ENCODE measurements around the gene CSAD.

CSAD gene

DNA sequence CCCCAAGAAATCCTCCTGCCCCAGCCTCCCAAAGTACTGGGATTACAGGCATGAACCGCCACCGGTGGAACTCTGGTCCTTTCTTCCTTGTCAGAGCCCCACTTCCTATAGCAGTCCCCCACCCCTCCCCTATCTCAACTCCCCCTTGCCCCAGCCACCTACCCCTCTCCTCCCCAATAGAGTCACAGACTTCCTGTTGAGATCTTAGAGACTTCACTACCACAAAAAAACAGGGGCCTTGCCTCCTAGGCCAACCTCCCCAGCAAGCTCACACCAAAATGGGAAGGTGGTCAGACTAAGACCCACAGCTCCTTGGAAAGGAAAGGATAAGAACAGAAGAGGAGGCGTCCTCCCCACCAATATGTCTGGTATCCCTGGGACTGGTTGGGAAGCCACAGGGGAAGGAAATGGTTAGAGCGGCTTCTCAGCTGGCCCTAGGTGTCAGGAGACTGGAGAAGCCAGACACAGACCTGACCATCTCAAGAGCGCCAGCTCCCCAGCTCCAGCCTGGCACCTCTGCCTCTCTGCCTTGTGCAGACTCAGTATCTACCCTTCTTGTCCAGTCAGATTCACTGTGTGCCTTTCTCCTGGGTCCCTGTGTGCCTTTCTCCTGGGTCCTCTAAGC is 17.9 kb upstream of the CSAD start:
- no peak for DNase-seq

DNA sequence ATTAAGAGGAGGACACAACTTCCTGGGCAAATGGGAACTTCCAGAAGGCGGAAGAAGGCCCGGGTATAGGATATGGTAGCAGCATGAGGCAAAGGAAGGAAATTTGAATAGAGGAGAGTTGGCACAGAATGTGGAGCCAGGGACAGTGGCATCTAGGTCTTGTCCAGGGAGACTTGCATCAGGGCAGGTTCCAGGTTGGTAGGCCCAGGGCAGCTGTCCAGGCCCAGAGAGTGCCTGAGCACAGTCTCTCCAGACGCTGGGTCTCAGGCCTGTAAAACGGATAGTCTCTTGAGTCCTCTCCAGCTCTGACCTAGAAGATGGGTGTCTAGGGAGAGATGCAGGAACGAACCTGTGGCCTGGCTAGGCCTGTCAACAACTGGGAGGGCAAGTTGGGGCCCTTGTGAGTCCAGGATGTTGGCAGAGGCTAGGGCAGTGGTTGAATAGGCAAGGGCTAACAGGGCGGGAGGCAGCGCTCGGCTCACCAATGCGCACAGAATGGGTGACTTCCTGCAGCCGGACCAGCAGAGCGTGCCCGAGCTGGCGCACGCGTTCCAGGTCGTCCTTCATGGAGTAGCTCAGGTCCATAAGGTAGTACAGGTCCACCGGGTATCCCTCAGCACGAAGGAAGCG is 16.4 kb upstream of the CSAD start:
- no peak for DNase-seq

DNA sequence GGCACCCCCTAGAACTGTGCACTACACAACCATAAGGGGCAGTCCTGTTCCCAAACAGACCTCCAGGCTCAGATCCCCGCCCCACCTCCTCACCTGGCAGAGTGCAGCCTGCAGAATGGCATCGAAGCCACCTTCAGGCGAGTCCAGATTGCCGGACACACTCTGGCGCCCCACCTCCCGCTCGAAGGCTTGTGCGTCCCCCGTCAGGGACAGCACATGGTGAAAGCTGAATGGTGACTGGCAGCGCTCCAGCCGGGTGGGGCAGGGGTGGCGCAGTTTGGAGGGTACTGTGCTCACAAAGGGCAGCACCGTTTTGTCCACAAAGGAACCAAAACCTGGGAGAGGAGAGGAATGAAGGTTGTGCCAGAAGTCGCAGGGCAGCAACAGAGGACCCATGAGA is 15.8 kb upstream of the CSAD start:
- DNase-seq, result no peak

DNA sequence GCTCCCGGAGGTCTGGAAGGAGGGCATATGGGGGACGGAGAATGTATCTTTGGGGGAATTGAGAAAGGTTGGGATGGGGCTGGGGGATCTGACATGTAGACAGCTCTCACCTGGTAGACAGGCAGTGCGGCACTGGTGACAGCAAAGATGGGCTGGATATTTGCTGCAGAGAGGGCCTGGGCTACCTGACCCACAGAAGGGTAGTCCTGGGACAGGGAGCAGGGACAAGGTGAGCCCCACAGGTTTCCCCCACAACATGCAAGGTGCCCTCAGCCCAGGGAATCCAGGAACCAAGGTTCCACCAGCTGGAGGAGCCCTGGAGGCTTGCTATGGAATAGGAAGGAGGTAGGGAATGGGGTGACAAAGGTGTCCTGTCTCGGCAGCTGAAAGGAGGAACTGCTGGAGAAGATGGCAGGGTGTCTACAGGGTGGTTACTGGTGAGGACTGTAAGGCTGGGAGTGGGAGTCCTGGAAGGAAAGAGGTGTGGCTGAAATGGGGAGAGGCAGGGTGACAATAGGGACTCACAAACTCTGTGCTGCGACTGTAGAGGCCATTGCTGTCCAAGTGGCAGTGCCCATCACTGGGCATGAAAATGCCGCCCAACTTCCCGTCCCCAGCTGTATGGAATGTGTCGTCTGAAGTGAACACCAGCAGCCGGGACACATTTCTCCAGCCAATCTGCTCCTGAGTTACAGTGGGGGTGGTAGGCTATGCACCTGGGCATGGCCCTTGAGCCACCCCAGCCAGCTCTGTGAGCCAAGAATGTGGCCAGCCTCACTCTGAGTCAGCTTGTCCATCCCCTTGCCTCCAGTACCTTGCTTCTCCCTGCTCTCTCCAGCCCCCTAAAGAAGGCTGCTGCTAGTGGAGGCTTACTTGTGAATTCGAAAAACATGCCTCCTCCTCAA is 15.0 kb upstream of the CSAD start:
- DNase-seq, result no peak

DNA sequence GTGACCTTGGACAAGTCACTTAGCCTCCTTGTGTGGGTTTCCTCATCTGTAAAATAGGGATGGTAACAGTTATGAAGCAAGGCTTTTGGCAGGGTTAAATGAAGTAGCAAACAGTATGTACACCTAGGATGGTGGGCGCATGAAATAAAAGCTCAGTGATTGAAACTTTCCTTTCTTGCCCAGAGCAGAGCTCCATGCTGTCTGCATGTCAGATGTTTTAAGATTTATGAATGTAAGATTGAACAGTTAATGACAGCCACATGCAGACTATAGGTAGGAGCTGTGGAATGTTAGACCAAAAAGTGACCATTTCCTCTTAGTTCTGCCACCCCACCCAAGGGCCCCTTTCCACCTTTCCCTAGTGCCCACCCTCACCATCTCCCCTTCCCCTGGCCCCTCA is 14.2 kb upstream of the CSAD start:
- no peak for DNase-seq

DNA sequence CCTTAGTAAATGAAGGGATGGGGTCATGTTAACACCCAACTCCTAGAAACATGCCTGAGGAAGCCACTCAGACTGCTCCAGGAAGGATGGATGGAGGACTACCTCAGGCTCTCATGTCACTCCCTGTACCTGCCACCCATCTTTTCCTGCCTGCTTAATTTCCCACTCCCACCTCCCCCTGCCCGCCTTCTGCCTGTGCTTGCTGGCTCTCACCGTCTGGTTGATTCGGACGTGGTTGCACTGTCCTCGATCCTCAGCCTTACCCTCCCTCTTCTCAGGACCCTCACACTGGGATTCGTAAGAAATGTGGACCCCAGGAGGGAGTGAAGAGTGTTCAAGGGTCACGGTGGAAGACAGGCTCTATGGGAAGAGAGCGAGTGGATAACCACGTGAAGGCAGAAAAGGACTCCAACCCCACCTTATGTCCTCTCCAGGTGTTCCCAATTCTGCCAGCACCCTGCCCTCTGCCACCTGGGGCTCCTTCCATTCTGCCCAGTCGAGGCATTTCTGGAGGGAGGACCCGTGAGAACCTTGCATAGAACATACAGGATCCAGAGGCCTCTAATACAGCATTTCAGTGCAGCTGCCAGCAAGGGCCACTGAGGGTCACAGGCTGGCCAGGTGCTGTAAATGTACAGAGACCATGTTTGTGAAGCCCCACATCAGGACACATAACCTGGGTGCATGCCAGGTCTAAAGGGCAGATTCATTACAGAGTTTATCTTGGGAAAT is 13.4 kb upstream of the CSAD start:
- DNase-seq, result no peak

DNA sequence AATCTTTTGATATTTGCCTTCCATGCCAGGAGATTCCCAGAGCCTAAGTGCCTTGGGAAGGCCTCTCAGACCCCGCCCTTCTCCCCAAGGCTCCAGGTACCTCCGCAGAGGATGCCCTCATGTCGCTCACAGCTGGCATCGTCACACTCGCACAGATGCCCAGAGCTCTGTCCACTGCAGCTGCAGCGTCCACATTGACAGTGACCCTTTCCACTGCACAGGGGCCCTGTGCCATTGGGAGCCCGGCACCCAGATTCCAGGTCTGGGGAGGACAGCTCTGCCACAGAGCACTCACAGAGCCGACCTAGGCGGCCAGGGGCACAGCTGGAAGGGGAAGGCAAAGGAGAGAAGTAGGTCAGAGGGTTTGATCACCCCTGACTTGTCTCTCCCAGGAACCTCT is 12.3 kb upstream of the CSAD start:
- DNase-seq, result no peak

DNA sequence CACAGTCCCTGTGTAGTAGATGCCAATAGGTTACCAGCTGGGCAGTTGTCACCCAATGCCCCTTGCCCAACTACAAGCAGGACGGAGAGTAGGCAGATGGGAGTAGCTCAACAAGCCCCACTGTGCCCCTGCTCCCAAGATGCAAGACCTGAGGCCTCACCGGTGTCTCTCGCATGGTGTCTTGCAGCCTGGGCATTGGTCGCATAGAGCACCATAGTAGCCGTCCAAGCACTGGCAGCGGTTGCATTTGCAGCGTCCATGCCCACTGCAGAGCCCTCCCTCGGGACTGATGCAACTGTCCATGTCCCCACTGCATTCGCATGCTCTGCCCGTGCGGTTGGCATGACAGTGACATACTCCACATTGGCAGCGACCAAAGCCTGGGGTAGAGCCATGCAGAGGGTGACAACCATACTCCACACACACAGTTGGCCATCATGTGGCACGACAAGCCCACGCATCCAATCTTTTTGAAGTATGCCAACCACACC is 11.9 kb upstream of the CSAD start:
- DNase-seq, result no peak

DNA sequence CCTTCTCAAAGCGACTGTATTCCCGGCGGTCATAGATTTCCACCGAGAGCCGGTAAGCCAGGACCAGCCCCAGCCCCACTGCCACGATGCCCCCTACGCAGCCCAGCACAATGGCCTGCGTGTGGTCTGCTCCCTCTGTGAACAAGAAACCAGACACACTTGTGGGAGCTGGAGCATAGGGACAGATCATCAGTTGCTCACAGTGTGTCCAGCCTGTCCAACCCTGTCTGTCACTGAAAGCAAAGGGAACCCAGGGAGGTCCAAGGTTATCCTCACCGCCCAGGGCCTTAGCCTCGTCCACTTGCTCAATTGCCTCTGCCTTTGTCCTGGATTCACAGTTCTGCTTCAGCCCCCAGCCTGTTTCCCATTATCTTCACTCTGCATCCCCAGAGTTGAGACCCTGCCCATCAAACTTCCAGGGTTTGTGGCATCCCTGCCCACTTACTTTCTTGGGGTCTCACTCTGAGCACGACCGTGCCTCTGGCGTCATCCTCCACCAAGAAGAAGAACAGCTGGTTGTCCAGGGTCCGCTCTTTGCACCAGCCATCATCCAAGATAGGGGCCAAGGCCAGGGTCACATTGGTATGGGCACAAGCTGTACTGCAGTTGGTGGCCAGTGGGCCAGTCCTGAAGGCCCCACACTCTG is 11.3 kb upstream of the CSAD start:
- DNase-seq, result no peak

DNA sequence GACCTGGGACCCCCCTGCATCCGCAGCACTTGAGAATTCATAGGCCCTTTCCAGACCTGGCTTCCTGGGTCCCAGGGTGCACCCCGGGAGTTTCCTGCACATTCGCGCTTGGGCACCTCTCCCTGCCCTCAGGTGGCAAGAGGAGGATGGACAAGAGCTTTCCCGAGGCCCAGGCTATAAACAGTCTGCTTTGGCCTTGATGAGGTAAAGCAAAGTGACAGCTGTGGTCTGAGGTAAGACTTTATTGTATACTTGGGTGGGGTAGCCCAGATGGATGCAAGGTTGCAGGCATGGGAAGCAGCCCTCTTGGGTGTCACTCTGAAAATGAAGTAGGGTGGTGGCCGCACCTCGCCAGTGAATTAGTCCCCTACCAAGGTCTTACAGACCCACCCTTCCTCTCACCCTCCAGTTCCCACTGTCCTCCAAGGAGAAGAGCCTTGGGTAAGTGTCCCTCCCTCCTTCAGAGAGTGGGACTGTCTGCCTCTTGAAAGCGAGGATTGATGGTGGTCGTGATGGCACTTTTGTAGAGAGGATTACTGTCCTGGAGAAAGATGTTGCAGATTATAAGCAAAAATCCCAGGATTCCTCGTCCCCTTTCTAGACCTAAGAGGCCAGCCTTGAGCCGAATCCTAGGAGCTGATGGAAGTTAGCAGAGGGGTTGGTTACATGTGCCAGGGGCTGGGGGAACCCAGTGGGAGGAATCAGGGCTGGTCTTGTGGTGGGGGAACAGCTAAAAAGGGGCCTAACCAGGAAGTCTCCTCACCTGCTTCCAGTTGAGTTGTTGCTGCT is 10.6 kb upstream of the CSAD start:
- no peak for DNase-seq

DNA sequence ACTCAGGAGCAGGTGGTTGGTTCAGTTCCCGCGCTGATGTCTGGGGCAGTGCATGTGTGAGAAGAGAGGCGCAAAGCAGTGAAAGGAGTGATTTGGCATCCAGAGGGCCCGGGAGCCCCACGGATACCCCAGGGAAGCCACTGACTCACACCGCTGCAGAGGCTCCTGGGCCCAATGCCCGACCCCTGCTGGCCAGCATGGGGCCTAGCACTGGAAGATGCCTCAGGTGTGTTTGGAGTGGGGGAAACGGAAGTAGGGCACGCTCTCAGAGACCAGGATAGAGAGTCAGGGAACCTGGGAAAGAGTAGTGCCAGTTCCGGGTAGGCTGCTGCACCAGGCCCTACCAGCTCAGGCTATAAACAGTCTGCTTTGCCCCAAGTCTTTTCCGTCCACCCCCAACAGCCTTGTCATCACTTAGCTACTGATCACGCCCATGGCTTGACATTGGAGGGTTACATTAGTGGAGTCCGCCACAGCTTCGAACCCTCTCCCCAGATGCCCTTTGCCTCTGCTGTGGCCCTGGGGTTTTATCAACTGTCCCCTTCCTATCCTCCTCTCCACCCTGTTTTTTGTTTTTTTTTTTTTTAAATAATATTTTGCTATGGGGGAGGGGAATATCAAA is 9.5 kb upstream of the CSAD start:
- DNase-seq, result no peak

DNA sequence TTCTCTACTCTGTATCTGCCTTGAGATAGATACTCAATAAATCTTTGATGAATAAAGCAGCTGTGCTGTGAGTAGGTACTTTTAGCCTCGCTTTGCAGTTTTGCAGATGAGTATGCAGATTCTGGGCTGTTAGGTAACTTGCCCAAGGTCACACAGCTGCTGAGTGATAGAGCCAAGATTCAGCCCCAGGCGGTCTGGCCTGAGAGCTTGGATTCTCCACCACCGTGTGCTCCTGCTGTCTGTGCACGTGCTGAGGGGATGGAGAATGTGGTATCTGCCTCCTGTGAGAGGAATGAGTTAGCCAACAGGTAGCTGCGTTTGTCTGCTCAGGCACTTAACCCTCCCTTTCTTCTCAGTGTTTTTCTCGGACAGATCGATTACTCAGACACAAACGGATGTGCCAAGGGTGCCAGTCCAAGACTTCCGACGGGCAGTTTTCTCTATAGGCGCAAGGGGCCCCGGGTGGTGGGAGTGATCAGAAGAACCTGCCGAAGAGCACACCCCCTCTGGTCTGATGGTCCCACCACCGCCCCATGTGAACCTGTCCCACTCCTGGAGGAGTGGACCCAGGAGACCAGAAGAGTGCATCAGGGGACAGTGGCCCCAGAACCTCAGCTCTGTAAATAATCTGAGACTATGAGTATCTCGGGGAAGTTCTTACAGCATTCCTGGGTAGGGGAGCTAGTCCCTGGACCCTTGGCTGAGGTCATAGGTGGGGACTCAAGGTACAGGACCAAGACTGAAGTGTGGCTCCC is 6.6 kb upstream of the CSAD start:
- no peak for DNase-seq

DNA sequence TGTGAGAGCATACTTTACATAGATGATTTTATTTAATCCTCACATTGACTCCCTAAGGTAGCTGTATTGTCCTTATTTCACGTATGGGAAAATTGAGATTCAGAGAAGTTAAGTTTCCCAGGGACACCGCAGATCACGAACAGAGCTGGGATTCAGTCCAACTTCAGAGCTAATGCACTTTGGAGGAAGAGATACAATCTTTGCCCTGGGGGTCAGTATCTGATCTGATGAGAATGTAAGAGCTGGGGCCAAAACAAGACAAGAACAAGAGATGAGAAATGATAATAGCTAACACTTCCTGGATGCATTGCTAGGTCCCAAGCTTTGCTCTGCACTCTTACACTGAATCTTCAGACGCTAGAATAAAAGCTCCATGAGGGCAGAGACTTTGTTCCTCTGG is 6.0 kb upstream of the CSAD start:
- DNase-seq, result no peak

DNA sequence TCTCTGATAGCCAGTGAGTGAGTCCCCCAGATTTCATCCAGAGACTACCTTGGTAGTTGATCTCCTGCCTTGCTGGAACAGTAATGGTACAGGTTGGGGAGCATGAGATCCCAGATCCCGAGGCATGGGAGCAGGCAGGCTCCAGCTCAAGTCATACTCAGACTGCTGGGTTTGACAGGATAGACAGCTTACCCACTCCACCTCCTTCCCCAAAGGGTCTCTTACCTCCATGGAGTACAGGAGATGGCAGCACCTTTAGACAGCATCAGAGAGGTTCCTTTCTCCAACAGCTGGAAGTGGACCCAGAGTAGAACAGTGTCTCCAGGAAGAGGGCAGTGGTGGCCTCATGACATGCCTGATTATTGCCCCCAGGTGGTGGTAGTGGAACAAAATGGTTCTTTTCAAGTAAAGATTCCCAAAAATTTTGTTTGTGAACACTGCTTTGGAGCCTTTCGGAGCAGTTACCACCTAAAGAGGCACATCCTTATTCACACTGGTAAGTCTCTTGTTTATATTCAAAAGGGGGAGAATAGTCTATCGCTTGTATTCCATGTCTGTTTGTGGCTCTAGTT is 4.9 kb upstream of the CSAD start:
- no peak for DNase-seq

DNA sequence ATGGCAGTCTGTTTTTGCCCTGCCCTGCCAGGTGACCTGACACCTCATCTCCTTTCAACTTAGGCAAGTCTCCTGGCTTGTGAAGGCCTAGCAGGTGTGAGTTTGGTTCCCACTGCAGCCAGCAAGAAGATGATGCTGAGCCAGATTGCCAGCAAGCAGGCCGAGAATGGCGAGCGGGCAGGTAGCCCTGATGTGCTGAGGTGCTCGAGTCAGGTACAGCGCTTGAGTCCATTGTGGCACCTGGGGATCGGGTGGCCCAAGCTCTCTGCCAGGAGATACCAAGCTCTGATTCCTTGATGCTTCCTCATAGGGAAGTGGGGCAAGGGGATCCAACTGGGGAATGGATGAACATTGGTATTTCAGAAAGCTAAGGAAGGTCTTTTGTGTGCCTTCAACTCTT is 4.1 kb upstream of the CSAD start:
- no peak for DNase-seq

DNA sequence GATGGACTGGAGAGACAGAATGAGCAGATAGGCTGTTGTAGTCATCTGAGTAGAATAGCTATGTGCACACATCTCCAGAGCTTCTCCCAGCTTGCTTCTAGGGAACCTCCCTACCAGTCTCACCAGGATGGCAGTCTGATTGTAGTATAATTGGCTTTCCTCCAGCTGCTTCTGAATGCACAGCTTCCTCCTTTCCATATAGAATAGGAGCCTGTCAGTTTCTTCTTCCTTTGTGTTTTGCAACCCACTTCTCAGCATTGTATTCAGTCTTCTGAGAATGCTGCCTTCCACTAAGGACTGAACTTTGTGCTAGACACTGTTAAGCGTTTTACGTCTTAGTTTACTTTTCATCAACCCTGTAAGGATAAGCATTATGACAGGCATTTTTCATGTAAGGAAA is 2.2 kb upstream of the CSAD start:
- DNase-seq, result no peak

DNA sequence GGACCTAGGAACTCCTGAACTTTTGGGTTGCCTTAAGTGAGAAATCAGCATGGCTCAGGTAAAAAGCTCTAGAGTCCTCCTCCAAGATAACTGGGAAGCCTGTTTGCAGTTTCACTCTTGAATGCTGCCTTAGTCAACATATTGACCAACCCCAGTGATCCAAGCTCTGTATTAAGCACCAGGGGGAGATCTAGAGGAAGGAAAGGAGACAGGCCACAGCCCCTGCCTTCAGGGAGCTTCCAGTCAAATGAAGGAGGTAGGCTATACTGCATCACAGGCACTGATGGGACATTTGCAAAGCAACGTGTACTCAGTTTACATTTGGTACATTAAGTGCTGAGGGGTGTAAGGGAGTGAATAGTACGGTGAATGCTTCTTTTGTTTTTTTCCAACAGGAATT is 1.2 kb upstream of the CSAD start:
- no peak for DNase-seq

DNA sequence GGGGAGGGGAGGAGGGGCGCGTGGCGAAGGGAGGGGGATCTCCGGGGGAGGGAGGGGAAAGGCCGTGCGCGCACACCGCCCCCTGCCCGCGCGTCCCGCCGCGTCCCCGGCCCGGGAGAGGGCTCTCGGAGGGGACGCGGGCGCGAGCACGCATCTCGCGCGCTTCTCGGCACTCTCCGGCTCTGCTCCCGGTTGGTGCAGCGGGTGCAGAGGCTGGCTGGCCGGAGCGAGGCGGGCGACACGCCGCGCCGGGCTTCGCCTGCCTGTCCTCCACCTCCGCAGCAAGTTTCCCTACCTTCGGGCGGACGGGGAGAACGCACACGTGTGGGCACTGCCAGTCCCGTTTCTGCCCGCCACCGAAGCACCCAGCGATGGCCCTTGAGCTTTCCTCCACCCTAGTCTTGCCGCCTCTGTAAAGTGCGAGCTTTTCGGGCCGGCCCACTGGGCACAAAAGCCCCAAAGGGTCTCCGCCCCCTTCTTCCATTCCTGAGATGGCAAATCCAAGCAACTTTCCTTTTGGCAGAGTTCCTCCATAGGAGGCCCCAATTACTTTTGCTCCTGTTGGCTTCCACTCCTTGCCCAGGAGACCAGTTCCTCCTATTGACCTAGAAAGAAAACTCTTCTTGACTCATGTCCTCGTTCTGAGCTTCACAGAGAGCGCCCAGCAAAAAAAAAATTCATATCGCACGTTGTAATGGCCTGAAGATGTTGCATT is 363 bp upstream of the CSAD start:
- DNase-seq, result peak; percentile 63 to 88

DNA sequence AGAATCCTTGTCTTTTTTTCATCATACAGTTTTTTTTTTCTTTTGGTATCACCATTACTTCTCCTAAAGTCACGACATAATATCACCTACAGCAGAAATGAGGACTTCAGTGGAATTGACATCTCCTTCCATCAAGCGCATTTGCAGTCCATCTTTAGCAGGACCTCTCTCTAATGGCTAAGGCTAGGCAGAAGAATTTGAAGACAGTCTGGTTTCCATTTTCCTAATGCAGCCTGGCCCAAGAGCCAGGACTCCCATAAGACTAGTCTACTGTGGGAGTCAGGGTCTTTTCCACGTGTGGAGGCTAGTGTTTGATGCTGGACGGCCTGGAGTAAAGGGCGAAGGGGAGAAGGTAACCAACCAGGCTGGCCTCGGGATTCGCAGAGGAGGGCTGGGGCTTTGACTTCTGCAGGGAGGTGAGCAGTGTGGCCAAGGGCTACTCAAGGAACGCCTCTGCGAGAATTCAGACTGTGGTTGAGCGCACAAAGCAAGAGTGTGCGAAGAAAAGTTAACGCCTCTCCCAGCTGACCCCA is 972 bp downstream of the CSAD start:
- peak in 1 of 2 donors; percentile 56 for DNase-seq
